Caco-2 (cell line): ENCODE measurements around the gene NLGN1. TPM values are rescaled to one million over a fixed set of nuclear protein-coding genes. Genes with fewer than 3 reads are reported as not detected.

Source experiments
- BruUV-seq: library from RNA; stranded (reverse); fragments of 400-500 nt; replicated peaks from 2 replicates; lab custom pipeline; 2021; lab: Mats Ljungman, UMichigan
- CTCF ChIA-PET: fragments of 300-600 bp; sonication (Branson Sonifier 250); formaldehyde crosslinking; loops from one replicate; lab custom pipeline; 2022; ENCODE audit warnings: antibody characterized with exemption; lab: Charles Lee
- POLR2A ChIA-PET: fragments of 300-600 bp; sonication (Branson Sonifier 250); formaldehyde crosslinking; loops from one replicate; lab custom pipeline; 2022; ENCODE audit warnings: antibody characterized with exemption; lab: Charles Lee
- DNase-seq, 2 experiments: peaks; one replicate each; pipeline versions ENCODE4 v3.0.0 to v3.0.0-alpha.2; 2020 to 2022
- H3K27me3 ChIP-seq: replicated peaks from 2 replicates; pipeline ENCODE4 v1.6.0; 2011; ENCODE audit warnings: low read length; ENCODE audit not compliant: control insufficient read depth, insufficient read depth
- H3K36me3 ChIP-seq: 2 replicates; pipeline ENCODE4 v1.5.1; 2011; ENCODE audit warnings: low read length; ENCODE audit not compliant: control insufficient read depth, insufficient read depth
- H3K4me1 ChIP-seq: fragments of 250-450 bp; sonication (Bioruptor Pico); 2 replicates; pipeline ENCODE4 v1.5.1; 2020; ENCODE audit warnings: mild to moderate bottlenecking
- H3K4me3 ChIP-seq: 2 replicates; pipeline ENCODE4 v1.5.1; 2011; ENCODE audit warnings: low read depth, mild to moderate bottlenecking, control low read depth, low read length
- H3K9me3 ChIP-seq: fragments of 250-450 bp; sonication (Bioruptor Pico); 2 replicates; pipeline ENCODE4 v1.5.1; 2020; ENCODE audit warnings: mild to moderate bottlenecking, moderate library complexity
- H3K27ac Mint-ChIP-seq: one replicate; pipeline ENCODE4 v1.8.0; 2022; ENCODE audit warnings: mixed read lengths; ENCODE audit not compliant: unreplicated experiment
- H3K27me3 Mint-ChIP-seq: one replicate; pipeline ENCODE4 v1.8.0; 2022; ENCODE audit warnings: mixed read lengths; ENCODE audit not compliant: insufficient read depth, unreplicated experiment
- H3K36me3 Mint-ChIP-seq: one replicate; pipeline ENCODE4 v1.8.0; 2022; ENCODE audit warnings: mild to moderate bottlenecking, mixed read lengths; ENCODE audit not compliant: insufficient read depth, unreplicated experiment
- H3K4me1 Mint-ChIP-seq: one replicate; pipeline ENCODE4 v1.8.0; 2022; ENCODE audit warnings: low read depth, mixed read lengths; ENCODE audit not compliant: unreplicated experiment
- H3K4me3 Mint-ChIP-seq: one replicate; pipeline ENCODE4 v1.8.0; 2022; ENCODE audit warnings: mild to moderate bottlenecking, moderate library complexity, mixed read lengths; ENCODE audit not compliant: unreplicated experiment
- H3K9me3 Mint-ChIP-seq: one replicate; pipeline ENCODE4 v1.8.0; 2022; ENCODE audit warnings: mixed read lengths; ENCODE audit not compliant: unreplicated experiment
- CTCF ChIP-seq, 2 experiments: fragments of 200-600 bp in 1 of 2; IDR thresholded peaks; 1 replicate in 1 of 2; 2 replicates in 1 of 2; pipeline versions ENCODE4 v1.5.1 to v1.8.0; 2011 to 2022; ENCODE audit warnings: antibody characterized with exemption in 1 of 2, control low read depth in 1 of 2, inconsistent platforms in 1 of 2, low read depth in 1 of 2, low read length in 1 of 2, mild to moderate bottlenecking in 1 of 2, moderate library complexity in 1 of 2; ENCODE audit not compliant: insufficient read depth in 1 of 2, severe bottlenecking in 1 of 2, unreplicated experiment in 1 of 2
- intact Hi-C: fragments of 100-400 bp; cut with micrococcal nuclease; formaldehyde crosslinking; loops from one replicate; pipeline ENCODE4 v1.10.0; 2022; ENCODE audit not compliant: unreplicated experiment
- total RNA-seq: library from RNA; stranded (reverse); gene quantifications from 2 replicates; pipeline ENCODE4 v1.2.3, GENCODE V29; 2022

The NLGN1 gene
- total RNA-seq, 1 experiment from 2014 or later = not detected

GRCh38 chr3:174294616-174295015 is 897.1 kb downstream of the NLGN1 start:
- Histone ChIP-seq H3K27me3 (no peaks in the 10 kb centered on the region), H3K9me3 (no peaks in the 10 kb centered on the region), H3K36me3 (no peaks in the 10 kb centered on the region), H3K4me3 (no peak overlapping the region), H3K4me1 (no peaks in the 10 kb centered on the region)
- intact Hi-C loops = no loop called here
- Mint-ChIP-seq H3K4me3 (no peak overlapping the region), H3K9me3 (no peaks in the 10 kb centered on the region), H3K27ac (no peak overlapping the region), H3K4me1 (no peaks in the 10 kb centered on the region), H3K36me3 (no peaks in the 10 kb centered on the region), H3K27me3 (peaks cover 6% of the 10 kb centered on the region)
- ChIA-PET POLR2A (no interaction called here), CTCF (no interaction called here)
- no peak for DNase-seq
- TF ChIP-seq CTCF (IDR thresholded peaks at IDR 0.05; ENCODE audit: insufficient read depth in 1 of 2, low read depth in 1 of 2, low read length in 1 of 2, severe bottlenecking in 1 of 2, unreplicated experiment in 1 of 2) = no peak
- BruUV-seq = no TSS peak

GRCh38 chr3:174295306-174296092 is 898.0 kb downstream of the NLGN1 start:
- no peak for TF ChIP-seq CTCF (IDR thresholded peaks at IDR 0.05; ENCODE audit: insufficient read depth in 1 of 2, low read depth in 1 of 2, low read length in 1 of 2, severe bottlenecking in 1 of 2, unreplicated experiment in 1 of 2)

GRCh38 chr3:174302746-174303315 is 905.3 kb downstream of the NLGN1 start:
- no peak for DNase-seq
- intact Hi-C loops = no loop called here
- Mint-ChIP-seq H3K27me3 (no peaks in the 10 kb centered on the region), H3K36me3 (no peaks in the 10 kb centered on the region), H3K27ac (no peak overlapping the region), H3K9me3 (no peaks in the 10 kb centered on the region), H3K4me3 (no peak overlapping the region), H3K4me1 (no peaks in the 10 kb centered on the region)
- ChIA-PET CTCF (interaction anchor here (0.6 kb wide), 1 partner anchor 138 kb away, joined by 4 read pairs; no protein-coding TSS in a partner anchor), POLR2A (no interaction called here)
- H3K27me3 ChIP-seq = no peaks in the 10 kb centered on the region
- no peaks in the 10 kb centered on the region for H3K36me3 ChIP-seq
- H3K4me3 ChIP-seq = no peak overlapping the region
- no peaks in the 10 kb centered on the region for H3K9me3 ChIP-seq
- H3K4me1 ChIP-seq = peaks cover 5% of the 10 kb centered on the region; the same call in 1 of the 2 replicates
- TF ChIP-seq CTCF (IDR thresholded peaks at IDR 0.05; ENCODE audit: insufficient read depth in 1 of 2, low read depth in 1 of 2, low read length in 1 of 2, severe bottlenecking in 1 of 2, unreplicated experiment in 1 of 2) = no peak
- BruUV-seq = no TSS peak

More at GRCh38 chr3:174295306-174296092, 898.0 kb downstream of the NLGN1 start:
- CTCF ChIA-PET = interaction anchor here (0.5 kb wide), 1 partner anchor 134 kb away, joined by 3 read pairs; no protein-coding TSS in a partner anchor
- H3K4me3 ChIP-seq = no peak overlapping the region
- POLR2A ChIA-PET = no interaction called here
- H3K9me3 Mint-ChIP-seq = no peaks in the 10 kb centered on the region
- no peaks in the 10 kb centered on the region for H3K4me1 Mint-ChIP-seq
- no peaks in the 10 kb centered on the region for H3K9me3 ChIP-seq
- H3K27ac Mint-ChIP-seq = no peak overlapping the region
- no peaks in the 10 kb centered on the region for H3K36me3 ChIP-seq
- H3K27me3 Mint-ChIP-seq = peaks cover 2% of the 10 kb centered on the region
- intact Hi-C loops = no loop called here
- no peak for DNase-seq
- H3K36me3 Mint-ChIP-seq = no peaks in the 10 kb centered on the region
- BruUV-seq = no TSS peak
- H3K4me3 Mint-ChIP-seq = no peak overlapping the region
- no peaks in the 10 kb centered on the region for H3K4me1 ChIP-seq
- no peaks in the 10 kb centered on the region for H3K27me3 ChIP-seq
